ENCODE data around the gene LASP1.
"Not testable (repeated sequence)": the region's sequence is repeated elsewhere in the genome, so short reads cannot be mapped to it uniquely, and the experiment has no call there.

Gene LASP1

DNA sequence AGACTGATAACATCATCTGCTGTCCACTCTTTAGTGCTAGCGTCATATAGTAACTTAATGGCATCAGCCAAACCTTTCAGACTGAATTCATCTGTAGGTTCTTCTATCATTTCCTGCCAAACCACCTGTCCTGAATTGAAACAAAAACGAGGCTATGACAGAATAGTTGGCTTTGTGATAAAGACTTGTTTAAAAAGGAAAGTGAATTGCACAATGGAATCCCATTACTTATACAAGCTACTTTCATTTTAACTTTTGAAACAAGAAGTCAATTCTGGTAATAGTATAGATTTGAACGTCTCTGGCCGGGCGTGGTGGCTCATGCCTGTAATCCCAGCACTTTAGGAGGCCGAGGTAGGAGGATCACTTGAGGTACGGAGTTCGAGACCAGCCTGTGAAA lies 73.7 kb downstream of the LASP1 start:
- Histone ChIP-seq H3K79me2 (ENCODE audit: insufficient read depth, low read length) (no peaks in the 10 kb centered on the region), H3F3A (ENCODE audit: insufficient read depth, low read length) (no peaks in the 10 kb centered on the region), H3K4me1 (ENCODE audit: insufficient read depth, low read length, severe bottlenecking) (peaks cover 4% of the 10 kb centered on the region), H3K36me3 (ENCODE audit: insufficient read depth, low read length) (no peaks in the 10 kb centered on the region), H3K4me2 (ENCODE audit: low read length) (no peak overlapping the region), H3K4me3 (ENCODE audit: low read depth, low read length, poor library complexity, severe bottlenecking) (no peak overlapping the region), H2AFZ (ENCODE audit: low read length) (no peak overlapping the region), H3K9ac (ENCODE audit: low read length) (no peak overlapping the region), H3K27me3 (ENCODE audit: insufficient read depth, low read length) (no peaks in the 10 kb centered on the region), H3K9me2 (ENCODE audit: low read depth, low read length) (no peaks in the 10 kb centered on the region), H3K9me3 (ENCODE audit: low read length) (no peaks in the 10 kb centered on the region), H4K20me1 (ENCODE audit: insufficient read depth, low read length) (no peaks in the 10 kb centered on the region), H3K27ac (ENCODE audit: low read depth, low read length, poor library complexity, severe bottlenecking) (no peak overlapping the region)
- TF ChIP-seq EZH2 (IDR thresholded peaks at IDR 0.05; ENCODE audit: borderline replicate concordance, low read length): no peak

DNA sequence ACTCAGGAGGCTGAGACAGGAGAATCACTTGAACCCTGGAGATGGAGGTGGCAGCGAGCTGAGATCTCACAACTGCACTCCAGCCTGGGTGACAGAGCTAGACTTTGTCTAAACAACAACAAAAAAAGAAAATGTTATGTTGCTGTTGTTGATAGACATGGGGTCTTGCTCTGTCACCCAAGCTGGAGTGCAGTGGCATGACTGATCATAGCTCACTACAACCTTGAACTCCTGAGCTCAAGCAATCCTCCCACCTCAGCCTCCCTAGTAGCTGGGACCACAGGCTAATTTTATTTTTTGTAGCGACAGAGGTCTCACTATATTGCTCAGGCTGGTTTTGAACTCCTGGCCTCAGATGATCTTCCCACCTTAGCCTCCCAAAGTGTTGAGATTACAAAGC lies 77.3 kb downstream of the LASP1 start:
- H3K9me3 ChIP-seq (ENCODE audit: low read length): no peaks in the 10 kb centered on the region
- no peaks in the 10 kb centered on the region for H3K9me2 ChIP-seq (ENCODE audit: low read depth, low read length)
- no peak overlapping the region for H3K9ac ChIP-seq (ENCODE audit: low read length)
- TF ChIP-seq, protein P1, sequence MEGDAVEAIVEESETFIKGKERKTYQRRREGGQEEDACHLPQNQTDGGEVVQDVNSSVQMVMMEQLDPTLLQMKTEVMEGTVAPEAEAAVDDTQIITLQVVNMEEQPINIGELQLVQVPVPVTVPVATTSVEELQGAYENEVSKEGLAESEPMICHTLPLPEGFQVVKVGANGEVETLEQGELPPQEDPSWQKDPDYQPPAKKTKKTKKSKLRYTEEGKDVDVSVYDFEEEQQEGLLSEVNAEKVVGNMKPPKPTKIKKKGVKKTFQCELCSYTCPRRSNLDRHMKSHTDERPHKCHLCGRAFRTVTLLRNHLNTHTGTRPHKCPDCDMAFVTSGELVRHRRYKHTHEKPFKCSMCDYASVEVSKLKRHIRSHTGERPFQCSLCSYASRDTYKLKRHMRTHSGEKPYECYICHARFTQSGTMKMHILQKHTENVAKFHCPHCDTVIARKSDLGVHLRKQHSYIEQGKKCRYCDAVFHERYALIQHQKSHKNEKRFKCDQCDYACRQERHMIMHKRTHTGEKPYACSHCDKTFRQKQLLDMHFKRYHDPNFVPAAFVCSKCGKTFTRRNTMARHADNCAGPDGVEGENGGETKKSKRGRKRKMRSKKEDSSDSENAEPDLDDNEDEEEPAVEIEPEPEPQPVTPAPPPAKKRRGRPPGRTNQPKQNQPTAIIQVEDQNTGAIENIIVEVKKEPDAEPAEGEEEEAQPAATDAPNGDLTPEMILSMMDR (IDR thresholded peaks at IDR 0.05; ENCODE audit: low read length): no peak
- TF ChIP-seq EZH2 (IDR thresholded peaks at IDR 0.05; ENCODE audit: borderline replicate concordance, low read length): no peak
- no peak overlapping the region for H2AFZ ChIP-seq (ENCODE audit: low read length)
- H3K27ac ChIP-seq (ENCODE audit: low read depth, low read length, poor library complexity, severe bottlenecking): no peak overlapping the region
- no peaks in the 10 kb centered on the region for H3K36me3 ChIP-seq (ENCODE audit: insufficient read depth, low read length)
- H3K79me2 ChIP-seq (ENCODE audit: insufficient read depth, low read length): no peaks in the 10 kb centered on the region
- H3K4me2 ChIP-seq (ENCODE audit: low read length): no peak overlapping the region
- H3K4me3 ChIP-seq (ENCODE audit: low read depth, low read length, poor library complexity, severe bottlenecking): no peak overlapping the region
- H3K4me1 ChIP-seq (ENCODE audit: insufficient read depth, low read length, severe bottlenecking): peaks cover 4% of the 10 kb centered on the region
- H3F3A ChIP-seq (ENCODE audit: insufficient read depth, low read length): no peaks in the 10 kb centered on the region
- no peaks in the 10 kb centered on the region for H4K20me1 ChIP-seq (ENCODE audit: insufficient read depth, low read length)
- no peaks in the 10 kb centered on the region for H3K27me3 ChIP-seq (ENCODE audit: insufficient read depth, low read length)

DNA sequence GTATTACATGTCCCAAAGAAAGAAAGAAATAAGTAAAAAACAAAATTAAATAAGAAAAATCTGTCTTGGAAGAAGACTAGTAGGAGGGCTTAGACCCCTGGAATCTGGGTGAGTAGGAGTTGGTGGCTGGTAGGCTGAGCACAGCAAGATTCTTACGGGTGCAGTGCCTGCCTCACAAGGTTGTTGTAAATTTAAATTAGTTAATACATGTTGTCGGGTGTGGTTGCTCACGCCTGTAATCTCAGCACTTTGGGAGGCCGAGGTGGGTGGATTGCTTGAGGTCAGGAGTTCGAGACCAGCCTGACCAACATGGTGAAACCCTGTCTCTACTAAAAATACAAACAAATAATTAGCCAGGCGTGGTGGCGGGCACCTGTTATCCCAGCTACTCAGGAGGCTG lies 83.9 kb downstream of the LASP1 start:
- not testable (repeated sequence) for H3K4me3 ChIP-seq (ENCODE audit: low read depth, low read length, poor library complexity, severe bottlenecking); H3K4me1 ChIP-seq (ENCODE audit: insufficient read depth, low read length, severe bottlenecking); H3K27me3 ChIP-seq (ENCODE audit: insufficient read depth, low read length); H3K27ac ChIP-seq (ENCODE audit: low read depth, low read length, poor library complexity, severe bottlenecking); H3K4me2 ChIP-seq (ENCODE audit: low read length); H2AFZ ChIP-seq (ENCODE audit: low read length); H3F3A ChIP-seq (ENCODE audit: insufficient read depth, low read length); H3K9ac ChIP-seq (ENCODE audit: low read length); H3K36me3 ChIP-seq (ENCODE audit: insufficient read depth, low read length); H3K9me2 ChIP-seq (ENCODE audit: low read depth, low read length); H3K79me2 ChIP-seq (ENCODE audit: insufficient read depth, low read length); H4K20me1 ChIP-seq (ENCODE audit: insufficient read depth, low read length); H3K9me3 ChIP-seq (ENCODE audit: low read length)

DNA sequence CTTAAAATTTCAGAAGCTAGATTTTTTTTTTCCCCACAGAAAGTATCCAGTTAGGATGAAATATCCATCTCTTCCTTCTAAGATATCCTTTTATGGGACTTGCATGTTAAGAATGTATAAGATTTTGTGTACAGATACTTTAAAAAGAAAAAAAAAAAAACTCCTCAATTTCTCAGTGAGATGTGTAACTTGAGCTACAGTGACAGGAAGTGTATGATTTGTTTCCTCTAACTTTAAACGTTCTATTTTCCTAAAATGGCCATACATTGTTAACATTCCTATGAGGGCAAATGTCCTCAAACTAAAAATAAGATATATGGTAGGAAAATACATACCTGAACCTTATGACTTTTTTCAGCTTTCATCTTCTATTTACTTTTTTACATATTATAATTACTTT lies 88.5 kb downstream of the LASP1 start:
- Histone ChIP-seq H3K4me2 (ENCODE audit: low read length) (no peak overlapping the region), H3F3A (ENCODE audit: insufficient read depth, low read length) (no peaks in the 10 kb centered on the region)

More for the DNA sequence above, 88.5 kb downstream of the LASP1 start:
- Histone ChIP-seq H3K36me3 (ENCODE audit: insufficient read depth, low read length) (no peaks in the 10 kb centered on the region), H3K79me2 (ENCODE audit: insufficient read depth, low read length) (no peaks in the 10 kb centered on the region), H3K27ac (ENCODE audit: low read depth, low read length, poor library complexity, severe bottlenecking) (no peak overlapping the region), H3K4me3 (ENCODE audit: low read depth, low read length, poor library complexity, severe bottlenecking) (no peak overlapping the region), H3K27me3 (ENCODE audit: insufficient read depth, low read length) (no peaks in the 10 kb centered on the region), H2AFZ (ENCODE audit: low read length) (no peak overlapping the region), H3K9me2 (ENCODE audit: low read depth, low read length) (no peaks in the 10 kb centered on the region), H3K4me1 (ENCODE audit: insufficient read depth, low read length, severe bottlenecking) (no peaks in the 10 kb centered on the region), H3K9me3 (ENCODE audit: low read length) (no peaks in the 10 kb centered on the region), H4K20me1 (ENCODE audit: insufficient read depth, low read length) (no peaks in the 10 kb centered on the region), H3K9ac (ENCODE audit: low read length) (no peak overlapping the region)
- TF ChIP-seq, protein P1 (IDR thresholded peaks at IDR 0.05; ENCODE audit: low read length): no peak
- no peak for TF ChIP-seq EZH2 (IDR thresholded peaks at IDR 0.05; ENCODE audit: borderline replicate concordance, low read length)
